Vagina (tissue), 2 donors: Measurements from ENCODE around the gene HSPA2.
A peak's percentile ranks its signal among the peaks of the same experiment; 100 is the strongest.

Experiments
- CTCF ChIP-seq, 3 experiments: fragments of 450-650 bp in 2 of 3; fragments of 200-600 bp in 1 of 3; sonication (generic) in 1 of 3; IDR thresholded peaks; one replicate each; pipeline ENCODE4 v1.5.1; 2017 to 2019; ENCODE audit warnings: antibody characterized with exemption in 3 of 3, mild to moderate bottlenecking in 2 of 3, moderate library complexity in 2 of 3
- POLR2A ChIP-seq, 2 donors: fragments of 450-650 bp; IDR thresholded peaks; one replicate each; pipeline ENCODE4 v1.6.1; 2017; ENCODE audit warnings: antibody characterized with exemption in 2 of 2, mild to moderate bottlenecking in 2 of 2, moderate library complexity in 2 of 2

- TF ChIP-seq CTCF (IDR thresholded peaks at IDR 0.05) = peak; percentile 78 to 84 (median 80)
- no peak for TF ChIP-seq POLR2A (IDR thresholded peaks at IDR 0.05)
Observed at GRCh38 chr14:64510825-64511671, 29.5 kb upstream of the HSPA2 start.
